Renal cortical epithelial cell (primary cell): ENCODE results near the gene ZNG1E. TPM values are rescaled to one million over a fixed set of nuclear protein-coding genes. Genes with fewer than 3 reads are reported as not detected.
"Not testable (repeated sequence)": the region's sequence is repeated elsewhere in the genome, so short reads cannot be mapped to it uniquely, and the experiment has no call there.

Source experiments
- DNase-seq: peaks from one replicate; pipeline ENCODE4 v3.0.0-alpha.2; 2011; ENCODE audit warnings: low read depth
- total RNA-seq: library from RNA; depleted of rRNA; stranded (reverse); fragments of >200 nt; gene quantifications from 2 replicates; pipeline ENCODE4 v1.2.3, GENCODE V29; 2014

ZNG1E gene
- 23.4 and 45.0 TPM in 2 replicates for total RNA-seq

DNA sequence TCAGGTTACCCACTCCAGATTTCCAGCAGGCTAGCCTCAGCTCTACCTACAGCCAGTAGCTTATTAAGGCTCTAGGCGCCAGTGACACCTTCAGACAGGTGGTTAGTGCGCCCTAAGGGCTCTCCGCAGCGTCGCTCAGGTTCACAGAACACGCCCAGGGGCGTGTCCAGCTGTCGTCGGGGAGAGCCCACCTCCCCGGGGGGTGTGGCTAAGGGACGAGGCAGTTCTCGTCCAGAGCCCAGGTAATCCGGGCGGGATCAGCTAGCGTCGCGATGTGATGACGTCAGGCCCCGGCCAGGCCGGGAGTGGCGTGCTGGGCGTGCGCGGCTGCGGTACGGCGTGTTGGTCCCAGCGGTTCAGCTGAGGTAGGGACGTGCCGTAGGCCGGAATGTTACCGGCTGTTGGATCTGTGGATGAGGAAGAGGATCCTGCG lies at the start of gene ZNG1E:
Gene ZNG1E, plus strand, starts transcription at position 340 of the 433 bp plus-strand sequence. Its CDS starts 49 bp downstream, at position 389.
- DNase-seq = peak; percentile 56

DNA sequence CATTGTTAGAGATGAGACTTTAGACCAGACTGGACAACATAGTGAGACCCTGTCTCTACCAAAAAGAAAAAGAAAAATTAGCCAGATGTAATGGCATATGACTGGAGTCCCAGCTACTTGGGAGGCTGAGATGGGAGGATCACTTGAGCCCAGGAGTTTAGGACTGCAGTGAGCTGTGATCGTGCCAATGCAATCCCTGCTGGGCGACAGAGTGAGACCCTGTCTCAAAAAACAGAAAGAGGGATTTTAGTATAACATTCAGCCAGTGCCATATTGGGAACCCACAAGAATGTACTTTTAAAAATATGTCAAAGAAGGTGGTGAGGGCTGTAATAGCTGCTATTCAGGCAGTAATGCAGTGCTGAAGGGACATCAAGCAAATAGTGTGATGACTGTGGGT lies 2.1 kb upstream of the ZNG1E start:
- not testable (repeated sequence) for DNase-seq

- not testable (repeated sequence) for DNase-seq
Observed at GRCh38 chr9:65675018-65675417, 710 bp upstream of the ZNG1E start.

DNA sequence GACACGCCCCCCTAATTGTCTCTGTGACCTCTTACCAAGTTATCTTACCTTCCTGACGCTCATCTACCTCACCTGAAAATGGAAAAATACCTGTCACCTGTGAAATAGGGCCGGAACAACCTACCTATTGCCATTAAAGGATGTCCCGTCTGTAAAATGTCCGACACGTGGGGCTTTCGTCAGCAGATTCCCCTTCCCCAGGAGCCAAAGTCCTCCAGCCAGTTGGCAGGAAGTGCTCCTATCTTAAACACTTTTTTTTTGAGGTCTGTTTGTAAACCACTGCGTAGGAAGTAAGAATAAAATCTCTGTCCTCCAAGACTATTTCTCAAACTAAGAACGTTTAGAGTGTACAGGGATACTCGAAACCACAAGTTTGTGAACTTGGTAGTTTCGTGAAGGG lies 661 bp downstream of the ZNG1E start:
- DNase-seq = not testable (repeated sequence)

- not testable (repeated sequence) for DNase-seq
Observed at GRCh38 chr9:65678533-65678932, 2.8 kb downstream of the ZNG1E start.

DNA sequence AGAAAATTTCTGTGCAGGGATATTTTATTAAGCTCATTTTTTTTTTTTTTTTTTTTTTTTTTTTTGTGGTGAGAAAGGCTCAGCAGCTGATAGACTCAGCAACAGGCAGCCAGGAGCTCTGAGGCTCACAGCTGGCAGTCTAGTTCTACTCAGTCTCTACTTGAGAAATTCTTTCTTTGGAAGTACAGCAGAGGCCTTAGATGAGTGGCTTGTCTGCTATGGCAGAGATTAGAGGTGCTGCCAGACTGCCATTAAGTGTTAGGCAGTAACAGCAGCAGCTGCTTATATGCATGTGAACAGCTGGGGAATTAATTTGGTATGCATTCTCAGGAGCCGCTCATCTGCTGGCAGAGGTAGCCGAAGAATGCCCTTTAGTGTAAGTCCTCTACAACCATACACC lies 27.8 kb downstream of the ZNG1E start:
- DNase-seq = not testable (repeated sequence)

DNA sequence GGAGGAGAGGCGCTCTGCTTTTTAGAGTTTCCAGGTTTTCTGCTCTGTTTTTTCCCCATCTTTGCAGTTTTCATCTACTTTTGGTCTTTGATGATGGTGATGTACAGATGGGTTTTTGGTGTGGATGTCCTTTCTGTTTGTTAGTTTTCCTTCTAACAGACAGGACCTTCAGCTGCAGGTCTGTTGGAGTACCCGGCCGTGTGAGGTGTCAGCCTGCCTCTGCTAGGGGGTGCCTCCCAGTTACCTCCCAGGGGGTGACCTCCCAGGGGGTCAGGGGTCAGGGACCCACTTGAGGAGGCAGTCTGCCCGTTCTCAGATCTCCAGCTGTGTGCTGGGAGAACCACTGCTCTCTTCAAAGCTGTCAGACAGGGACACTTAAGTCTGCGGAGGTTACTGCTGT lies 38.7 kb downstream of the ZNG1E start:
- not testable (repeated sequence) for DNase-seq

GRCh38 chr9:65737096-65737564 lies 61.4 kb downstream of the ZNG1E start, which contains the start of gene FOXD4L4:
TSS of gene FOXD4L4 (plus strand) at chr9:65737146. CDS start at chr9:65737146, 0 bp downstream.
- not testable (repeated sequence) for DNase-seq

DNA sequence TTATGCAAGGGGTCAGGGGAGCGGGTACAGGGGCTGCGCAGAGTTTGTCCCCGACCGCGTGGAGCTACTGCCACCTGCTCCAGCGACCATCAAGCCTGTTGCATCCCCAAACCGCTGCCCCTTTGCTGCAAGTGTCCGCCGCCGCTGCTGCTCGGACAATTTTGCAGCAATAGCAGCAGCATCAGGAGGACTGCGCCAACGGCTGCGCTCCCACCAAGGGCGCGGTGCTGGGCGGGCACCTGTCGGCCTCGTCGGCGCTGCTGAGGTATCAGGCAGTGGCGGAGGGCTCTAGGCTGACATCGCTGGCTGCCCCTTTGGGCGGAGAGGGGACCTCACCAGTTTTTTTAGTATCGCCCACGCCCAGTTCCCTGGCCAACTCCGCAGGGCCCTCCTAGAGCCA lies 62.4 kb downstream of the ZNG1E start:
- DNase-seq = not testable (repeated sequence)

Other genes with a start within 250 kb of the ZNG1E start
- gene FOXD4L4, start 61.2 kb downstream of the ZNG1E start, total RNA-seq = 0.20 TPM in 1 of 2 replicates, not detected in the other